SH-SY5Y (cell line): Measurements from ENCODE around the gene UBALD2.

Experiments
- GATA2 ChIP-seq: IDR thresholded peaks from 2 replicates; pipeline ENCODE4 v1.6.1; 2011; ENCODE audit warnings: mild to moderate bottlenecking, low read depth, low read length
- GATA3 ChIP-seq: IDR thresholded peaks from 2 replicates; pipeline ENCODE4 v1.6.1; 2011; ENCODE audit warnings: low read depth, mild to moderate bottlenecking, low read length, moderate library complexity

The UBALD2 gene

GRCh38 chr17:76278268-76278908 is 13.2 kb downstream of the UBALD2 start:
- TF ChIP-seq GATA3, result no peak
- no peak for TF ChIP-seq GATA2

GRCh38 chr17:76278952-76279741 is 14.0 kb downstream of the UBALD2 start:
- TF ChIP-seq GATA2, result no peak

GRCh38 chr17:76279742-76280287 is 14.7 kb downstream of the UBALD2 start:
- no peak for TF ChIP-seq GATA2
- no peak for TF ChIP-seq GATA3

- TF ChIP-seq GATA3 (no peak), GATA2 (no peak)
Observed at GRCh38 chr17:76280650-76281049, 15.5 kb downstream of the UBALD2 start.

- TF ChIP-seq GATA2 (no peak), GATA3 (no peak)
Observed at GRCh38 chr17:76281573-76282371, 16.6 kb downstream of the UBALD2 start.

- TF ChIP-seq GATA3 (no peak), GATA2 (no peak)
Observed at GRCh38 chr17:76292567-76292966, 27.4 kb downstream of the UBALD2 start.

GRCh38 chr17:76293106-76293505 is 28.0 kb downstream of the UBALD2 start:
- TF ChIP-seq GATA2, result no peak
- no peak for TF ChIP-seq GATA3

- TF ChIP-seq GATA3, result no peak
- TF ChIP-seq GATA2, result no peak
Observed at GRCh38 chr17:76296186-76296585, 31.0 kb downstream of the UBALD2 start.

GRCh38 chr17:76296889-76297288 is 31.7 kb downstream of the UBALD2 start:
- no peak for TF ChIP-seq GATA3
- TF ChIP-seq GATA2, result no peak

GRCh38 chr17:76297436-76297835 is 32.3 kb downstream of the UBALD2 start:
- TF ChIP-seq GATA2 (no peak), GATA3 (no peak)

GRCh38 chr17:76304226-76305134 is 39.3 kb downstream of the UBALD2 start:
- TF ChIP-seq GATA2 (no peak), GATA3 (no peak)

- TF ChIP-seq GATA3, result no peak
- no peak for TF ChIP-seq GATA2
Observed at GRCh38 chr17:76307299-76307965, 42.3 kb downstream of the UBALD2 start.

- TF ChIP-seq GATA3 (no peak), GATA2 (no peak)
Observed at GRCh38 chr17:76307966-76308338, 42.8 kb downstream of the UBALD2 start, which contains the start of gene QRICH2. Gene QRICH2 (minus strand): TSS chr17:76308276. CDS start chr17:76307998, 278 bp downstream.

- TF ChIP-seq GATA3, result no peak
- TF ChIP-seq GATA2, result no peak
Observed at GRCh38 chr17:76309461-76309860, 44.3 kb downstream of the UBALD2 start.

- TF ChIP-seq GATA3, result no peak
Observed at GRCh38 chr17:76312735-76313134, 47.6 kb downstream of the UBALD2 start.
